ENCODE results near the gene ZKSCAN7.

Gene ZKSCAN7

DNA sequence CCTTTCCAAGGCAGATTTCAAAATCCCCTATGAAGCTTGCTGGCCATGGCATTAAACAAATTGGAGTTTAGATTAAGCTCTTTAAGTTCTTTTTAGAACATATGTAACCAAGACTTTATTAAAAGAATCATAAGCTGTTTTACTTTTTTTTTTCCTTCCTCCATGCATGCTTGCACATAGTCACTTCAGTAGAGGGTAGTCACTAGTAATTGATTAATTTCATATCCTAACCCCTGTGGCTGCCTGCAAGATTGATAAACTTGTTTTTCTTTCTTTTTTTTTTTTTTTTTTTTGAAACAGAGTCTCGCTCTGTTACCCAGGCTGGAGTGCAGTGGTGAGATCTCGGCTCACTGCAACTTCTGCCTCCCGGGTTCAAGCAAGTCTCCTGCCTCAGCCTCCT lies 33.3 kb upstream of the ZKSCAN7 start:
- Histone ChIP-seq H3K9me3 (ENCODE audit: low read length) (no peaks in the 10 kb centered on the region), H3K4me2 (ENCODE audit: low read length) (no peak overlapping the region), H2AFZ (ENCODE audit: low read length) (no peak overlapping the region), H3K4me1 (ENCODE audit: insufficient read depth, low read length, severe bottlenecking) (no peaks in the 10 kb centered on the region), H3K4me3 (ENCODE audit: low read depth, low read length, poor library complexity, severe bottlenecking) (no peak overlapping the region), H3K36me3 (ENCODE audit: insufficient read depth, low read length) (no peaks in the 10 kb centered on the region), H3F3A (ENCODE audit: insufficient read depth, low read length) (no peaks in the 10 kb centered on the region), H3K27me3 (ENCODE audit: insufficient read depth, low read length) (no peaks in the 10 kb centered on the region), H3K27ac (ENCODE audit: low read depth, low read length, poor library complexity, severe bottlenecking) (no peak overlapping the region), H4K20me1 (ENCODE audit: insufficient read depth, low read length) (no peaks in the 10 kb centered on the region), H3K9me2 (ENCODE audit: low read depth, low read length) (no peaks in the 10 kb centered on the region), H3K79me2 (ENCODE audit: insufficient read depth, low read length) (no peaks in the 10 kb centered on the region), H3K9ac (ENCODE audit: low read length) (no peak overlapping the region)
- TF ChIP-seq, protein P1, sequence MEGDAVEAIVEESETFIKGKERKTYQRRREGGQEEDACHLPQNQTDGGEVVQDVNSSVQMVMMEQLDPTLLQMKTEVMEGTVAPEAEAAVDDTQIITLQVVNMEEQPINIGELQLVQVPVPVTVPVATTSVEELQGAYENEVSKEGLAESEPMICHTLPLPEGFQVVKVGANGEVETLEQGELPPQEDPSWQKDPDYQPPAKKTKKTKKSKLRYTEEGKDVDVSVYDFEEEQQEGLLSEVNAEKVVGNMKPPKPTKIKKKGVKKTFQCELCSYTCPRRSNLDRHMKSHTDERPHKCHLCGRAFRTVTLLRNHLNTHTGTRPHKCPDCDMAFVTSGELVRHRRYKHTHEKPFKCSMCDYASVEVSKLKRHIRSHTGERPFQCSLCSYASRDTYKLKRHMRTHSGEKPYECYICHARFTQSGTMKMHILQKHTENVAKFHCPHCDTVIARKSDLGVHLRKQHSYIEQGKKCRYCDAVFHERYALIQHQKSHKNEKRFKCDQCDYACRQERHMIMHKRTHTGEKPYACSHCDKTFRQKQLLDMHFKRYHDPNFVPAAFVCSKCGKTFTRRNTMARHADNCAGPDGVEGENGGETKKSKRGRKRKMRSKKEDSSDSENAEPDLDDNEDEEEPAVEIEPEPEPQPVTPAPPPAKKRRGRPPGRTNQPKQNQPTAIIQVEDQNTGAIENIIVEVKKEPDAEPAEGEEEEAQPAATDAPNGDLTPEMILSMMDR (IDR thresholded peaks at IDR 0.05; ENCODE audit: low read length), result no peak
- TF ChIP-seq EZH2 (IDR thresholded peaks at IDR 0.05; ENCODE audit: borderline replicate concordance, low read length), result no peak

DNA sequence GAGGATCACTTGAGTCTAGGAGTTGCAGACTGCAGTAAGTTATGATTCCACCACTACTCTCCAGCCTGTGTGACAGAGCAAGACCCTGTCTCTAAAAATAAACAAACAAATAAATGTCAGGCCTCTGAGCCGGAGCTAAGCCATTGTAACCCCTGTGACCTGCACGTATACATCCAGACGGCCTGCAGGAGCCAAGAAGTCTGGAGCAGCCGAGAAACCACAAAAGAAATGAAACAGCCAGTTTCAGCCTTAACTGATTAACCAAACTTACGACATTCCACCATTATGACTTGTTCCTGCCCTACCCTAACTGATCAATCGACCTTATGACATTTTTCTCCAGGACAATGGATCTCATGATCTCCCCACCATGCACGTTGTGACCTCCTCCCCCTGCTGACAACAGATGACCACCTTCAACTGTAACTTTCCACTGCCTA lies 32.5 kb upstream of the ZKSCAN7 start:
- H2AFZ ChIP-seq (ENCODE audit: low read length), result no peak overlapping the region
- no peaks in the 10 kb centered on the region for H3F3A ChIP-seq (ENCODE audit: insufficient read depth, low read length)
- H3K9ac ChIP-seq (ENCODE audit: low read length), result no peak overlapping the region
- TF ChIP-seq, protein P1 (IDR thresholded peaks at IDR 0.05; ENCODE audit: low read length), result no peak
- TF ChIP-seq EZH2 (IDR thresholded peaks at IDR 0.05; ENCODE audit: borderline replicate concordance, low read length), result no peak
- no peaks in the 10 kb centered on the region for H3K9me3 ChIP-seq (ENCODE audit: low read length)
- no peaks in the 10 kb centered on the region for H3K4me1 ChIP-seq (ENCODE audit: insufficient read depth, low read length, severe bottlenecking)
- no peaks in the 10 kb centered on the region for H3K9me2 ChIP-seq (ENCODE audit: low read depth, low read length)
- no peaks in the 10 kb centered on the region for H4K20me1 ChIP-seq (ENCODE audit: insufficient read depth, low read length)
- no peak overlapping the region for H3K4me2 ChIP-seq (ENCODE audit: low read length)
- no peaks in the 10 kb centered on the region for H3K36me3 ChIP-seq (ENCODE audit: insufficient read depth, low read length)
- H3K4me3 ChIP-seq (ENCODE audit: low read depth, low read length, poor library complexity, severe bottlenecking), result no peak overlapping the region
- no peaks in the 10 kb centered on the region for H3K79me2 ChIP-seq (ENCODE audit: insufficient read depth, low read length)
- no peaks in the 10 kb centered on the region for H3K27me3 ChIP-seq (ENCODE audit: insufficient read depth, low read length)
- H3K27ac ChIP-seq (ENCODE audit: low read depth, low read length, poor library complexity, severe bottlenecking), result no peak overlapping the region

DNA sequence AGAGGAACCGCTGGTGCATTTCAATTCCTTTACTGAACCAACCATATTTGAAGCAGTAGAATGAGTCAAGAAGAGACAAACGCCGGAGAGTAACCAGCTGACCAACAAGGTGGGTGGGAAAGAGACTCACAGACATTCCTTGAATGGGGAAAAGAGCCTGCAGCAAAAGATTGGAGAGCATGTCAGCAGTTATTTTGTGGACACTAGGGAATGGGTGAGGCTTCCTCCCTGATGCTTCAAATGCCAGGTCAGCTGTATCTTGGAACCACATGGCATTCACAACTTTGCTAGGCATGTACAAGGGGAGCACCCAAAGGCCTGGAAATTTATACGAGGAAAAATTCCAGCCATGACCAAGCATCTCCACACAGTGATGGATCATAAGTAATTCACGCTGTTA lies 29.9 kb upstream of the ZKSCAN7 start:
- no peaks in the 10 kb centered on the region for H4K20me1 ChIP-seq (ENCODE audit: insufficient read depth, low read length)
- H3K36me3 ChIP-seq (ENCODE audit: insufficient read depth, low read length), result no peaks in the 10 kb centered on the region
- no peaks in the 10 kb centered on the region for H3K9me3 ChIP-seq (ENCODE audit: low read length)
- no peaks in the 10 kb centered on the region for H3K4me1 ChIP-seq (ENCODE audit: insufficient read depth, low read length, severe bottlenecking)
- no peak overlapping the region for H3K27ac ChIP-seq (ENCODE audit: low read depth, low read length, poor library complexity, severe bottlenecking)
- TF ChIP-seq, protein P1 (IDR thresholded peaks at IDR 0.05; ENCODE audit: low read length), result no peak
- no peak for TF ChIP-seq EZH2 (IDR thresholded peaks at IDR 0.05; ENCODE audit: borderline replicate concordance, low read length)
- no peaks in the 10 kb centered on the region for H3K27me3 ChIP-seq (ENCODE audit: insufficient read depth, low read length)
- H2AFZ ChIP-seq (ENCODE audit: low read length), result no peak overlapping the region
- H3K4me3 ChIP-seq (ENCODE audit: low read depth, low read length, poor library complexity, severe bottlenecking), result no peak overlapping the region
- no peak overlapping the region for H3K4me2 ChIP-seq (ENCODE audit: low read length)
- no peak overlapping the region for H3K9ac ChIP-seq (ENCODE audit: low read length)
- no peaks in the 10 kb centered on the region for H3F3A ChIP-seq (ENCODE audit: insufficient read depth, low read length)
- no peaks in the 10 kb centered on the region for H3K79me2 ChIP-seq (ENCODE audit: insufficient read depth, low read length)
- no peaks in the 10 kb centered on the region for H3K9me2 ChIP-seq (ENCODE audit: low read depth, low read length)

All from OCI-LY1 (cell line).